Fibroblast of villous mesenchyme (primary cell): ENCODE data around the gene CACTIN. TPM values are rescaled to one million over a fixed set of nuclear protein-coding genes. Genes with fewer than 3 reads are reported as not detected.
"Not testable (repeated sequence)": the region's sequence is repeated elsewhere in the genome, so short reads cannot be mapped to it uniquely, and the experiment has no call there.

Experiments used
- DNase-seq: peaks from one replicate; pipeline ENCODE4 v3.0.0-alpha.2; 2010; ENCODE audit warnings: low read depth
- H3K4me3 ChIP-seq: 2 replicates; pipeline ENCODE4 v1.5.1; 2011; ENCODE audit warnings: low read depth, mild to moderate bottlenecking, low read length
- small RNA-seq: library from RNA; depleted of rRNA; stranded (forward); fragments of <200 nt; gene quantifications from one replicate; pipeline ENCODE3, GENCODE V24; 2012
- total RNA-seq: library from RNA; depleted of rRNA; stranded (reverse); fragments of >200 nt; gene quantifications from 2 replicates; pipeline ENCODE4 v1.2.3, GENCODE V29; 2012
- TF ChIP-seq, protein P1 (sequence below): IDR thresholded peaks from 2 replicates; pipeline ENCODE4 v1.5.1; 2012; ENCODE audit warnings: low read depth, mild to moderate bottlenecking, low read length; ENCODE audit not compliant: insufficient read depth

Gene CACTIN
- total RNA-seq, 1 donor, result 17.7 TPM

DNA sequence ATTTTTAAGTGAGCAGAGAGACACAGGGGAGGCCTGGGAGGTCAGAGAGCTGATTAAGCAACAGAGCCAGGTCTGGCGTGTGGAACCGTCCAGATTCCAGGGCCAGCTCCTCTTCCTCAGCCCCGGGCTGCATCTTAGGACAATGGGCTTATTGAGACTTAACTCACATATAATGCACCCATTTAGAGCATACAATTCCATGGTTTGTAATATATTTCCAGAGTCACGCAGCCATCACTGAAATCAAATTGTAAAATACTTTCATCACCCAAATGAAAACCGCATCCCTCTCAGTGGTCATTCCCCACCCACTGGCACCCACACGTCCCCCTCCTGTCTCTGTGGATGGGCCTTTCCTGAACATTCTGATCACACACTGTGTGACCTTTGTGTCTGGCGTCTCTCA lies 56.0 kb downstream of the CACTIN start:
- DNase-seq, result no peak
- no peak overlapping the region for H3K4me3 ChIP-seq
- TF ChIP-seq, protein P1, sequence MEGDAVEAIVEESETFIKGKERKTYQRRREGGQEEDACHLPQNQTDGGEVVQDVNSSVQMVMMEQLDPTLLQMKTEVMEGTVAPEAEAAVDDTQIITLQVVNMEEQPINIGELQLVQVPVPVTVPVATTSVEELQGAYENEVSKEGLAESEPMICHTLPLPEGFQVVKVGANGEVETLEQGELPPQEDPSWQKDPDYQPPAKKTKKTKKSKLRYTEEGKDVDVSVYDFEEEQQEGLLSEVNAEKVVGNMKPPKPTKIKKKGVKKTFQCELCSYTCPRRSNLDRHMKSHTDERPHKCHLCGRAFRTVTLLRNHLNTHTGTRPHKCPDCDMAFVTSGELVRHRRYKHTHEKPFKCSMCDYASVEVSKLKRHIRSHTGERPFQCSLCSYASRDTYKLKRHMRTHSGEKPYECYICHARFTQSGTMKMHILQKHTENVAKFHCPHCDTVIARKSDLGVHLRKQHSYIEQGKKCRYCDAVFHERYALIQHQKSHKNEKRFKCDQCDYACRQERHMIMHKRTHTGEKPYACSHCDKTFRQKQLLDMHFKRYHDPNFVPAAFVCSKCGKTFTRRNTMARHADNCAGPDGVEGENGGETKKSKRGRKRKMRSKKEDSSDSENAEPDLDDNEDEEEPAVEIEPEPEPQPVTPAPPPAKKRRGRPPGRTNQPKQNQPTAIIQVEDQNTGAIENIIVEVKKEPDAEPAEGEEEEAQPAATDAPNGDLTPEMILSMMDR, result no peak

DNA sequence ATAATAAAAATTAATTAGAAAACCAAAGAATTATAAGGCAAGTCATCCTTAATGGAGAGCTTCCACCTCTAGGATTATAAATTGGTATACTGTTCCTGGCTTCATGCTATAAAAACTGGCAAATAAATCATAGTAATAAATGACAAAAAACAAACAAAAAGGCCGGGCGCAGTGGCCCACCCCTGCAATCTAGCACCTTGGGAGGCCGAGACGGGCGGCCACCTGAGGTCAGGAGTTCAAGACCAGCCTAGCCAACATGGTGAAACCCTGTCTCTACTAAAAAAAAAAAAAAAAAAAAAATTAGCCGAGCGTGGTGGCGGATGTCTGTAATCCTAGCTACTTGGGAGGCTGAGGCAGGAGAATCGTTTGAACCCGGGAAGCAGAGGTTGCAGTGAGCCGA lies 56.5 kb downstream of the CACTIN start:
- H3K4me3 ChIP-seq, DNase-seq: not testable (repeated sequence)

DNA sequence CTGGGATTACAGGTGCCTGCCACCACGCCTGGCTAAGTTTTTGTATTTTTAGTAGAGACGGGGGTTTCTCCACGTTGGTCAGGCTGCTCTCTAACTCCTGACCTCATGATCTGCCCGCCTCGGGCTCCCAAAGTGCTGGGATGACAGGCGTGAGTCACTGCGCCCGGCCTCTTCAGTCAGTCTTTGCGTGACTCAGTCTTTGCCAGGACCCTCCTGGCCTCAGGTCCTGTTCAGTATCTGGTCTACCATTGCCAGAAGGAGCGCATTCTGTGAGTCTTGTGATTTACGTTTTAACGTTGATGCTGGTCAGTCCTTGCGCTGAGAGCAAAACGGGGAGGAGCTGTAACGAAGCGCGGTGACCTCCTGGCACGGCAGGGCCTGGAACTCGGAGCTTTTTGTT lies 61.5 kb downstream of the CACTIN start:
- H3K4me3 ChIP-seq, result no peak overlapping the region
- TF ChIP-seq, protein P1, result no peak
- peak; percentile 78 for DNase-seq

DNA sequence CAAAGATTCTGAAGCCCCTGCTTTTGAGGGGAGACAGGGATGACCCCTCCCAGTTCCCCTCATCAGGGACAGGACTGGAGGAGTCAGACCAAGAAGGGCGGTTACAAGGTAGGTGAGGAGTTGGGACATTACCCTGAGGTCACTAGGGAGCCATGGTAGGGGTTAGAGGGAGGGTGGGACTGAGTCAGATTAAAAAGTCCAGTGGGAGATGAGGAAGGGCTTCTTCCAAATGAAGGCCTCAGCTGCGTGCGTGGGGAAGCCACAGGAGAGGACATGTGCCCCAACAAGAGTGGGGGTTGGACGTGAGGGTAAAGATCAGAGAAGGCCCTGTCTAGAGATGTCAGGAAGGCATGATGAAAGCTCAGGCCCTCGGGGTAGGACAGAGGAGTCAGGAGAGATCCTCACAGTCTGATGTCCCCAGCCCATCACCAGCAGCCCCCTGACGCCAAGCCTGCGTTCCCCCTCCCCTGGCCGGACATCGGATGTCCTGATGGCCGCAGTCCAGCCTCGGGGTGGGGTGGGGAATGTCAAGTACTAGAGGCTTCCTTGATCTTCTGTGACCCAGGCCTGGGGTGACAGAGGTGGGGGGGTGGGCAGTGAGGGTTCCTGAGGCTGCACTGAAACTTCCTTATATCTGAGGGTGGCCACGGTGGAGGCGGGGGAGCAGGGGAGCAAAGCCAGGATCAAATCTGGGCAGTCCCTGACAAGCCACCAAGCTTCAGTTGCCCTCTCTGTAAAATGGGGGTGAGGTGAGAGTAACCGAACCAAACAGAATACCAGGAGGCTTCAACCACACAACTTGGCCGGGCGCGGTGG lies 62.7 kb downstream of the CACTIN start:
- no peak overlapping the region for H3K4me3 ChIP-seq
- no peak for DNase-seq
- TF ChIP-seq, protein P1, result no peak

Small RNA genes within 50 kb of the gene (small RNA-seq; reads per million reads assigned to genes)
- not detected for gene AC005786.1

Other genes starting within 250 kb of the CACTIN start
- not detected in 2 replicates for gene SMIM24, start 146.3 kb downstream of the CACTIN start, total RNA-seq
- not detected in 2 replicates for gene SMIM44, start 143.3 kb downstream of the CACTIN start, total RNA-seq
- gene DOHH, start 126.1 kb downstream of the CACTIN start, total RNA-seq, result 10.4 and 11.6 TPM in 2 replicates
- gene FZR1, start 120.5 kb downstream of the CACTIN start, total RNA-seq, result 37.6 and 40.3 TPM in 2 replicates
- gene TEKTIP1, start 87.6 kb downstream of the CACTIN start, total RNA-seq, result not detected in 2 replicates
- gene MFSD12, start 69.2 kb downstream of the CACTIN start, total RNA-seq, result 137 and 139 TPM in 2 replicates
- 72.5 and 124 TPM in 2 replicates for gene HMG20B, start 53.8 kb downstream of the CACTIN start, total RNA-seq
- 0.32 and 0.43 TPM in 2 replicates for gene GIPC3, start 41.3 kb downstream of the CACTIN start, total RNA-seq
- 4.3 and 4.8 TPM in 2 replicates for gene TBXA2R, start 19.9 kb downstream of the CACTIN start, total RNA-seq
- 40.6 and 46.2 TPM in 2 replicates for gene PIP5K1C, start 73.7 kb upstream of the CACTIN start, total RNA-seq
- not detected in 2 replicates for gene TJP3, start 81.6 kb upstream of the CACTIN start, total RNA-seq
- 19.4 and 22.2 TPM in 2 replicates for gene APBA3, start 134.9 kb upstream of the CACTIN start, total RNA-seq
- gene MRPL54, start 135.9 kb upstream of the CACTIN start, total RNA-seq, result 48.4 and 64.1 TPM in 2 replicates
- gene RAX2, start 145.4 kb upstream of the CACTIN start, total RNA-seq, result not detected in 2 replicates
- not detected in 2 replicates for gene MATK, start 159.6 kb upstream of the CACTIN start, total RNA-seq
- gene ZFR2, start 242.2 kb upstream of the CACTIN start, total RNA-seq, result not detected in 2 replicates